HG03442 (cell line): Measurements from ENCODE around the gene ZBTB20.

ENCODE experiments used
- ATAC-seq: cut with Tn5 transposase; IDR thresholded peaks from one replicate; pipeline ENCODE4 v1.9.1; 2021; ENCODE audit warnings: mild to moderate bottlenecking, moderate library complexity; ENCODE audit not compliant: unreplicated experiment

ZBTB20 gene

DNA sequence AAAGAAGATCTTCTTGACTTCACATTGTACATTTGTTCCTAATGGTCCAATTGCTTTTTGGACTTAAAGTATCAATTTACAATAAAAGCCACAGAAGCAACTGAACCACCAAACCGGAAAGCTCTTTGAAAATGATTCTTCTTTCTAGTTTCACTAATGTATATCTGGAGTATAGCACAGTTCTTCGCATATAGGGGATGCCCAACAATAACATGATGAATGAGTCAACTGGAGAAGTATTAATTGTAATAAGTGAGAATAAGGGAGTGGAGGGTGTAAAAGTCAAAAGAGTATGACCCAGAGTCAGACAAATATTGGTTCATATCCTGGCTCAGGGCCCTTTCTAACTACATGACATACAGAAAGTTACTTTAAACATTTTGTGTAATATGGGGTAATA, 425.2 kb downstream of the ZBTB20 start:
- ATAC-seq = peak; percentile 46

GRCh38 chr3:114721209-114721608, 425.9 kb downstream of the ZBTB20 start:
- ATAC-seq = no peak

DNA sequence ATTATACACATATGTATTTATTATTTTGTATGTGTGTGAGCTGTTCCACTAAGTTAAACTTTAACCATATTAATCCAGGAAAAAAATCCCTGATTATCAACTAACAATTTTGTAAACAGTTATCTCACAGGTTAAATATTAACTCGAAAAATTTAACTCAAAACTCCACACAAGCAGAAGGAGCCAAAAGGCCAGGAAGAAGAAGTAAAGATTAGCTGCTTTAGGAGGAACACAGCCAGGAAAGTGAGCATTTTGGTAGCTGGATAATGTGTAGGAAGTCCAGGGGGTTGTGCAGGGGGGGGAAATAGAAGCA, 428.2 kb downstream of the ZBTB20 start:
- no peak for ATAC-seq

GRCh38 chr3:114718071-114718897, 428.8 kb downstream of the ZBTB20 start:
- ATAC-seq = no peak

DNA sequence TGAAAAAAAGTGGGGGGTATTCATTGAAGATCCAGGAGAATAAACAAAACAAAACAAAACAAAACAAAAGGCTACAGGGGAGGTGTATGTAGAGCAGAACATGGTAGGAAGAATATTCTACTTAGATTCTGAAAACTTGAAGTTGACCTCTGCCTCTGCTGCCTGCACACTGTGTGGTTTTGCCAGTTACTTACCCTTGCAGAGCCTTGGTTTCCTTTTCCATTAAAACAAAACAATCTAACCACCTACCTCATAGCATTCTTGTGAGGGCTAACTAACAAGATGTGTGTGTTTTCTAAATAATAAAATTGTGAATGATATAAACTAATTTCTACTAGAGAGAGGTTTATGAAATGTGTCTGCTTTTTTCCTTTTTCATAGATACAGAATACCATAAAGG, 430.2 kb downstream of the ZBTB20 start:
- ATAC-seq = no peak

DNA sequence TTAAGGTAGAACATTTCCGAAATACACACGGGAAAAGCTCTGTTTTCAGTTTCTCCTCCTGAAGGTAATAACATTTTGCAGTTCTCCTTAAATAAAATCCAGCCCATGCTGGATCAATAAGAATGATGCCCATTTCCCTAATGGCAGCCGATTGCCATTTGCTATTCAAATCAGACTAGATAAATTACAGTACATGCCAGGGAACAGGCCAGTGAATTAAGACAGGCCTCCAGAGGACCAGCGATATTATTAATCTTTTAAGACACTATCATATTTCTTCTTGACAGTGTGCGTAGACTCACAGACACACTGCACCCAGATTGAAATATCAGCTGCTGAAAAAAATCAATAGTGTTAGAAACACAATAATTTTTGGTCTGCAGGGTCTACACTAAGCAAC, 431.0 kb downstream of the ZBTB20 start:
- ATAC-seq = no peak

DNA sequence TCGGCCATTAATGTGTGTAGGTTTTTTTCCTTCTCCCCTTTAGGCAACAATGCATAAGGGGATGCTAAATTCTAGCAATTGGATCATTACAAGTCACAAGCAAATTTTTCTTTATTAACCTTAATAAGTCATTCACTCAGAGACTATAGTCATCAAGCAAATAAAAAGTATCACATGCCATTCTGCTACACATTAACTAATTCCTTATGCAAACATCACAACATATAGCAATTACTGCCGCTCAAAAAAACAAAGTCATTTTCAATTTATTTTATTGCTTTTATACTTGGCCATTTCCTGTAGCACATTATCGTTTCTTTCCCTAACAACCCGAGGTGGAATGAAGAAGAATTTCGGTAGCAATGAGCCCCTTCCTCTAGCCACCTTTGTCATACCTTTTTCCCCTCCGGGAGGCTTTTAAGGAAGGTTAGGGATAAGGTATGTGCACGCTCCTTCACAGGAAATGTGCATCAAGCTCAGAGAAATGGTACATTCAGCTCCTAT, 432.1 kb downstream of the ZBTB20 start:
- ATAC-seq = no peak

GRCh38 chr3:114714237-114714636, 432.9 kb downstream of the ZBTB20 start:
- no peak for ATAC-seq

- no peak for ATAC-seq
These were observed 434.2 kb downstream of the ZBTB20 start for GRCh38 chr3:114712728-114713492.

DNA sequence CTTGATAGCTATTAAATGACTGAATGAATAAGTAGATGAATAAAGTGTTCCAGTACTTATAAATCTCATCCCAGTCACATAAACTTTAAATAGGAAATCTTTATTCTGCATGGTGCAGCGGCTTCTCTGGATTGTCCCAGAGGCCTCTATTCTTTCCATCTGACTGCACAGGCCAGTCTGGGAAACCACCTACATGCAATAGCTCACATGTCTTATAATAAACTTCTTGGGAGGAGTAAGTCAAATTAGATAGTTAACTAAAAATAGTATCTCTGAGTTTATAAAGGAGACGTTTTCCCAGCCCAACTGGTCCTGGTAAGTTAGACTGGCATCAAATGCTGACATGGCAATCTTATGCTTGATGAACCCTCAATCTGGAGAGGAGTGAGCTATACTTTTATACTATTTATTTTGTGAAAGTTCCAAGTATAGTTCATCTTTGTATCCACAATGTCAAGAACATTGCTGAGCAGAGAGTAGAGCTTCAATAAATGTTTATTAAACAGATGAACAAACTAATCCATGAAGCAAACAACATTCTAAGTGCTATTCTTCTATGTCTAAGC, 435.7 kb downstream of the ZBTB20 start:
- no peak for ATAC-seq

DNA sequence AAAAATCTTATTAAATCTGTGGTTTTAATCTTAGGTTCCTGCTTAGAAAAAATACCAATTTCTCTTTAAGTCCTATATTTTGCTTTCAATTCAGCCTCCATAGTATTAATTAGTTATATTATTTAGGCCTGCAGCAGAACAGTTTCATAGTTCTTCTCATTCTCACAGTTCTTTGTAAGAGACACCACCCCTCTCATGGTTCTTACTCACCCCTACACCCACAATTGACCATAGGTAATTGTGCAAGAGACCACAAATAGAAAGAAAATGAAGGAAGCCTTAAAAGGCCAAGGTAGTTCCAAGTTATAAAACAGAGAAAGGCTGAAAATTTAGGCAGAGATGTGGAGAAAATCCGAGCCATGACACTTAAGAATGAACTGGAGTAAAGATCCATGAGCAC, 438.0 kb downstream of the ZBTB20 start:
- no peak for ATAC-seq

DNA sequence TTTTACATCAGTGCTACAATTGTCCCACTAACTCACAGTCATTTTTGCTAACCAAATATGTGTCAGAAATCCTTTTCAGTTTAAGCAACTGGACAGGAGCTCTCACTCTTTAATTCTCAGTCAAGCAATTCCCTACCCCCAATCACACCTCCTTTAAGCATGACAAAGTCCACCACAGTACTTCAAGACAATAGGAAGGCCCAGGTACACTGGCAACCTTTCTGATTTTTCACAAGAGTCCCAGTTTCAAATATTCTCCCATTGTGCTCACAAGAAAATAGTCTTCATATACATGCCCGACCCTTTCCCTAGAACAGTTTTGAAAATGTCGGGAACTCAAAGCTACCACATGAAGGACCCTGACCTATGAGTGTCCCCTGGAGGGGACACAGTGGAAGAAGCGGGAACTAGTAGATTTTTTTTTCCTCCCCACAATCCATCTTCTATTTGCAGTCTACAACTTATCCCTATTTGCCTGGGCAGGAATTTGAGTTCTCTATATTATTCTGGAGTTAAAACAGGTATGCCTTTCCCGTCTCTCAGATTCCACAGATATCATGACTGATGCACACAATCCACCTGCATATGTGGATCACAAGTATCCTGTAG, 439.7 kb downstream of the ZBTB20 start:
- no peak for ATAC-seq

DNA sequence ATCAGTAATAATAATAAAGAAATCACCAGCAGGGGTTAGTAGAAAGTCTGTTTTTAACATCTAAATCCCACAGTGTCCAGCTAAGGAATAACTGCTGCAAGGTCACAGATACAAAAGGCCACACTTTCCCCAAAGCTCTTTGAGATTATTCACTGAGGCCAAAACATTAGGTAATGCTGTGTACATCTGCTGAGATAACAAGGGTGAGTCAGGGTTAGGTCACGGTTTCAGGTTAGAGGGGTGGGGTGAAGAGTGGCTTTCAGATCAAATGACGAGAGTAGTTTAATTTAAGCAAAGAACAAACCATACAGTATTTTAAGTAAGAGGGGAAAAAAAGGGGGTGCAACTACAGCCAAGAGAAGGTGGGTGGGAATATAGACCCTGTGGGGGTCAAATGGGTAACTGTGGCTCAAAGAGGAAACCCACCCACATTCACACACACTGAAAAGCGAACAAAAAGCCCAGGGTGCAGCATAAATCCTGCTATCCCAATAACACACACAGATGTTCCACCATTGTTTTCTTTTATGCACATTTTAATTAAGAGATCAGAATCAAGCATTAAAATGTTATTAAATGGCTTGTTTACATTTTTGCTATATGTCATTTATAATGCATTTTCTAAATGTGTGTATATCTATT, 440.4 kb downstream of the ZBTB20 start:
- peak; percentile 81 for ATAC-seq

- no peak for ATAC-seq
These were observed 446.4 kb downstream of the ZBTB20 start for GRCh38 chr3:114700637-114701234.

GRCh38 chr3:114698146-114699105, 448.7 kb downstream of the ZBTB20 start:
- no peak for ATAC-seq

DNA sequence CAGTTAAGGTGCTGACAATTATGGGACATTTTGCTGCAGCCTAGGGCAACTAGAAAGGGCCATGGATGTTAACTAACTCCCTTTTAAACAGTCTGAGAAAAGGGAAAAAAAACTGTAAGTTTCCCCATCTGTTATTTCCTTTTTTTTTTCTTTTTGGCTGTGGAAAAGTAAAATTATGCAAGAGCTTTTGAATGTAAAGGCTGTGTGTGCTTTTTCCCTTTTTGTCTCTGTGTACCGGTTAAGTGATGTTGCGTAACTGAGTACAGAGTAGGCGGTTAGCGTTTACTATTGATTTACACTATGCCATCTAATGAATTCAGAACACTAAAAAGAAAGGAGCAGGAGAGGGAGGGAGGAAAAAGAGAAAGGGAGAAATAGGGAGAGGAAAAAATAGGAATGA, 449.7 kb downstream of the ZBTB20 start:
- ATAC-seq = no peak

GRCh38 chr3:114694251-114694650, 452.8 kb downstream of the ZBTB20 start:
- ATAC-seq = no peak

GRCh38 chr3:114691871-114692270, 455.2 kb downstream of the ZBTB20 start:
- no peak for ATAC-seq

GRCh38 chr3:114690911-114691310, 456.2 kb downstream of the ZBTB20 start:
- ATAC-seq = no peak
